Neuronal stem cell (in vitro differentiated cells): ENCODE results near the gene RECQL5.
A peak's percentile ranks its signal among the peaks of the same experiment; 100 is the strongest.

ENCODE experiments used
- DNase-seq: peaks from one replicate; pipeline ENCODE4 v3.0.0-alpha.2; 2013; ENCODE audit warnings: low spot score
- H2AFZ ChIP-seq: one replicate; pipeline ENCODE4 v1.6.1; 2013; ENCODE audit warnings: mild to moderate bottlenecking, low read length, inconsistent platforms
- H2AK5ac ChIP-seq: 2 replicates; pipeline ENCODE4 v1.6.1; 2013; ENCODE audit warnings: low read depth, mild to moderate bottlenecking, inconsistent platforms, low read length, moderate library complexity, mixed read lengths
- H2BK120ac ChIP-seq: 2 replicates; pipeline ENCODE4 v1.6.1; 2013; ENCODE audit warnings: low read depth, mild to moderate bottlenecking, inconsistent platforms, low read length, moderate library complexity, mixed read lengths
- H2BK12ac ChIP-seq: one replicate; pipeline ENCODE4 v1.6.1; 2013; ENCODE audit warnings: low read length, inconsistent platforms
- H2BK15ac ChIP-seq: 2 replicates; pipeline ENCODE4 v1.6.1; 2013; ENCODE audit warnings: mild to moderate bottlenecking, low read length, inconsistent platforms, mixed read lengths
- H2BK5ac ChIP-seq: one replicate; pipeline ENCODE4 v1.6.1; 2013; ENCODE audit warnings: inconsistent platforms, mild to moderate bottlenecking, low read length, moderate library complexity
- H3K14ac ChIP-seq: one replicate; pipeline ENCODE4 v1.6.1; 2013; ENCODE audit warnings: low read length, inconsistent platforms
- H3K18ac ChIP-seq: 2 replicates; pipeline ENCODE4 v1.6.1; 2013; ENCODE audit warnings: low read length, inconsistent platforms
- H3K23ac ChIP-seq: 2 replicates; pipeline ENCODE4 v1.6.1; 2013; ENCODE audit warnings: low read depth, mild to moderate bottlenecking, mixed read lengths, low read length, inconsistent platforms; ENCODE audit not compliant: poor library complexity
- H3K27ac ChIP-seq: replicated peaks from 3 replicates; pipeline ENCODE4 v1.5.1; 2013; ENCODE audit warnings: low read length, inconsistent platforms
- H3K27me3 ChIP-seq, 3 experiments: 2 replicates each; pipeline ENCODE4 v1.6.1; 2013; ENCODE audit warnings: low read length in 3 of 3, mild to moderate bottlenecking in 2 of 3, inconsistent platforms in 1 of 3, low read depth in 1 of 3, mixed read lengths in 1 of 3, moderate library complexity in 1 of 3; ENCODE audit not compliant: control insufficient read depth in 3 of 3, insufficient read depth in 3 of 3
- H3K36me3 ChIP-seq, 2 donors: replicated peaks in 1 of 2; 2 replicates each; pipeline ENCODE4 v1.6.1; 2013; ENCODE audit warnings: low read length in 2 of 2; ENCODE audit not compliant: control insufficient read depth in 2 of 2, insufficient read depth in 2 of 2
- H3K4ac ChIP-seq: 2 replicates; pipeline ENCODE4 v1.6.1; 2013; ENCODE audit warnings: inconsistent platforms, mild to moderate bottlenecking, low read length, moderate library complexity
- H3K4me1 ChIP-seq, 2 donors: 1 replicate in 1 of 2; 2 replicates in 1 of 2; pipeline ENCODE4 v1.6.1; 2013; ENCODE audit warnings: low read length in 2 of 2, low read depth in 1 of 2; ENCODE audit not compliant: control insufficient read depth in 2 of 2, insufficient read depth in 1 of 2
- H3K4me2 ChIP-seq: one replicate; pipeline ENCODE4 v1.6.1; 2013; ENCODE audit warnings: mild to moderate bottlenecking, low read length, inconsistent platforms; ENCODE audit not compliant: insufficient read depth, poor library complexity, severe bottlenecking
- H3K4me3 ChIP-seq, 2 donors: 2 replicates each; pipeline ENCODE4 v1.5.1; 2013; ENCODE audit warnings: low read length in 2 of 2, mild to moderate bottlenecking in 2 of 2, inconsistent platforms in 1 of 2, moderate library complexity in 1 of 2
- H3K79me1 ChIP-seq: one replicate; pipeline ENCODE4 v1.6.1; 2013; ENCODE audit warnings: low read depth, mild to moderate bottlenecking, inconsistent platforms, low read length, moderate library complexity
- H3K9ac ChIP-seq: one replicate; pipeline ENCODE4 v1.6.1; 2013; ENCODE audit warnings: mild to moderate bottlenecking, low read depth, low read length, inconsistent platforms; ENCODE audit not compliant: poor library complexity
- H3K9me3 ChIP-seq, 2 donors: replicated peaks in 1 of 2; 2 replicates each; pipeline versions ENCODE3 to v1.6.1; 2013; ENCODE audit warnings: low read length in 2 of 2, mild to moderate bottlenecking in 2 of 2, inconsistent platforms in 1 of 2, low read depth in 1 of 2, mixed read lengths in 1 of 2, moderate library complexity in 1 of 2; ENCODE audit not compliant: control insufficient read depth in 2 of 2, insufficient read depth in 1 of 2
- H4K8ac ChIP-seq: one replicate; pipeline ENCODE4 v1.6.1; 2013; ENCODE audit warnings: low read depth, mild to moderate bottlenecking, inconsistent platforms, low read length, moderate library complexity
- H4K91ac ChIP-seq: one replicate; pipeline ENCODE4 v1.6.1; 2013; ENCODE audit warnings: low read length, low read depth, mild to moderate bottlenecking, inconsistent platforms; ENCODE audit not compliant: poor library complexity
- WGBS, 2 donors: extraction: QIAGEN DNeasy Blood & Tissue Kit; methylation state at CpG; one replicate each; pipeline ENCODE4 v1.1.7; 2013; ENCODE audit warnings: missing lambda C conversion rate in 2 of 2, mixed read lengths in 1 of 2; ENCODE audit not compliant: insufficient read length in 2 of 2, insufficient replicate concordance in 1 of 2; ENCODE audit errors: extremely low coverage in 2 of 2; 5-methylcytosine and 5-hydroxymethylcytosine counted together

RECQL5 gene

GRCh38 chr17:75672011-75672410 lies 5.1 kb upstream of the RECQL5 start:
- no peak overlapping the region for H4K8ac ChIP-seq
- no peak overlapping the region for H3K27ac ChIP-seq
- WGBS, 2 donors: no CpG with 5 or more reads among the region's 5 CpGs
- H3K4me1 ChIP-seq: peaks cover 0 to 4% of the 10 kb centered on the region in 2 donors
- H3K9me3 ChIP-seq: no peaks in the 10 kb centered on the region
- no peak overlapping the region for H2AFZ ChIP-seq
- H3K4me2 ChIP-seq: no peak overlapping the region
- H3K4me3 ChIP-seq: no peak overlapping the region
- H2BK15ac ChIP-seq: no peak overlapping the region
- H3K36me3 ChIP-seq: peaks cover 23 to 75% of the 10 kb centered on the region in 2 donors
- no peak for DNase-seq
- H4K91ac ChIP-seq: no peak overlapping the region
- no peak overlapping the region for H2BK120ac ChIP-seq
- H2BK12ac ChIP-seq: no peak overlapping the region
- no peak overlapping the region for H3K4ac ChIP-seq
- peaks cover 10% of the 10 kb centered on the region for H3K79me1 ChIP-seq
- no peak overlapping the region for H3K14ac ChIP-seq
- no peak overlapping the region for H2AK5ac ChIP-seq
- H3K9ac ChIP-seq: no peak overlapping the region
- no peaks in the 10 kb centered on the region for H3K27me3 ChIP-seq
- no peak overlapping the region for H3K18ac ChIP-seq
- H3K23ac ChIP-seq: no peak overlapping the region
- H2BK5ac ChIP-seq: no peak overlapping the region

GRCh38 chr17:75670868-75671267 lies 3.9 kb upstream of the RECQL5 start:
- DNase-seq: no peak
- no peak overlapping the region for H3K4me2 ChIP-seq
- H3K4ac ChIP-seq: no peak overlapping the region
- H3K27me3 ChIP-seq: no peaks in the 10 kb centered on the region
- H3K4me3 ChIP-seq: no peak overlapping the region
- no peak overlapping the region for H2AFZ ChIP-seq
- no peak overlapping the region for H2BK120ac ChIP-seq
- H2BK5ac ChIP-seq: no peak overlapping the region
- H2BK15ac ChIP-seq: no peak overlapping the region
- no peaks in the 10 kb centered on the region for H3K9me3 ChIP-seq
- peaks cover 1 to 9% of the 10 kb centered on the region in 2 donors for H3K4me1 ChIP-seq
- peaks cover 10% of the 10 kb centered on the region for H3K79me1 ChIP-seq
- no peak overlapping the region for H3K23ac ChIP-seq
- H2BK12ac ChIP-seq: no peak overlapping the region
- no CpG with 5 or more reads among the region's 5 CpGs for WGBS, 2 donors
- H2AK5ac ChIP-seq: no peak overlapping the region
- H3K9ac ChIP-seq: no peak overlapping the region
- no peak overlapping the region for H4K91ac ChIP-seq
- H4K8ac ChIP-seq: no peak overlapping the region
- H3K36me3 ChIP-seq: peaks cover 23 to 65% of the 10 kb centered on the region in 2 donors
- H3K27ac ChIP-seq: no peak overlapping the region
- H3K14ac ChIP-seq: no peak overlapping the region
- H3K18ac ChIP-seq: no peak overlapping the region

DNA sequence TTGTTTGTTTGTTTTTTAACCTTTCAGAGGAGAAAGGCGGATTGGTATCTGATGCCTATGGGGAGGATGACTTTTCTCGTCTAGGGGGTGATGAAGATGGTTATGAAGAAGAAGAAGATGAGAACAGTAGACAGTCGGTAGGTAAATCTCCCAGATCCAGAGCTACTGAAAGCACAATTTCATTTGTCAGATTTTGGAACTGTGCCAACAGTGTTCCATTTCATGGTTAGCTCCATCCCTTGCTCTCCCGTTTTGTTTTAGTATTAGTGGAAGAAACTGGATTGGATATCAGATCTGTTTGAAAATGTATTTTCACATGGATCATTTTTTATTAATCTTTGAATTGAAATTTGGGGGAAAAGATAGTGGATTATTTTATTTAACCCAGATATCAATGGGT lies 1.5 kb upstream of the RECQL5 start:
- Histone ChIP-seq H2AFZ (no peak overlapping the region), H2AK5ac (no peak overlapping the region), H3K18ac (no peak overlapping the region), H3K4me3 (peak overlapping the region in 1 of 2 donors; percentile 93), H2BK12ac (no peak overlapping the region), H2BK120ac (no peak overlapping the region), H4K8ac (no peak overlapping the region), H3K36me3 (peaks cover 23 to 66% of the 10 kb centered on the region in 2 donors), H3K23ac (no peak overlapping the region), H2BK15ac (no peak overlapping the region), H3K4me1 (peaks cover 1 to 11% of the 10 kb centered on the region in 2 donors), H3K4ac (no peak overlapping the region), H3K27me3 (no peaks in the 10 kb centered on the region), H3K79me1 (peaks cover 10% of the 10 kb centered on the region), H2BK5ac (no peak overlapping the region), H3K14ac (no peak overlapping the region), H4K91ac (no peak overlapping the region), H3K9ac (no peak overlapping the region), H3K9me3 (no peaks in the 10 kb centered on the region), H3K4me2 (no peak overlapping the region), H3K27ac (no peak overlapping the region)
- WGBS, 2 donors: no CpG with 5 or more reads among the region's 4 CpGs
- DNase-seq: no peak

GRCh38 chr17:75667825-75668224 lies 871 bp upstream of the RECQL5 start:
- H3K79me1 ChIP-seq: peaks cover 10% of the 10 kb centered on the region
- H2BK5ac ChIP-seq: no peak overlapping the region
- no peak overlapping the region for H2BK120ac ChIP-seq
- no peak overlapping the region for H3K18ac ChIP-seq
- H2AFZ ChIP-seq: peak overlapping the region; percentile 89
- no peak overlapping the region for H2BK12ac ChIP-seq
- H3K14ac ChIP-seq: no peak overlapping the region
- no peak overlapping the region for H4K8ac ChIP-seq
- no peak overlapping the region for H3K9ac ChIP-seq
- H3K4me2 ChIP-seq: peak overlapping the region; percentile 77
- H2AK5ac ChIP-seq: no peak overlapping the region
- peak overlapping the region; percentile 93 to 96 for H3K4me3 ChIP-seq
- H3K27ac ChIP-seq: no peak overlapping the region
- H4K91ac ChIP-seq: no peak overlapping the region
- no peaks in the 10 kb centered on the region for H3K9me3 ChIP-seq
- peaks cover 20 to 64% of the 10 kb centered on the region in 2 donors for H3K36me3 ChIP-seq
- H2BK15ac ChIP-seq: no peak overlapping the region
- H3K4ac ChIP-seq: no peak overlapping the region
- H3K4me1 ChIP-seq: peaks cover 1 to 11% of the 10 kb centered on the region in 2 donors
- H3K27me3 ChIP-seq: no peaks in the 10 kb centered on the region
- DNase-seq: no peak
- H3K23ac ChIP-seq: no peak overlapping the region
- no CpG with 5 or more reads among the region's 4 CpGs for WGBS, 2 donors
